ENCODE measurements around the gene DYNC2I2.
"Not testable (repeated sequence)": the region's sequence is repeated elsewhere in the genome, so short reads cannot be mapped to it uniquely, and the experiment has no call there.

Gene DYNC2I2

GRCh38 chr9:128607642-128608350 lies 48.9 kb downstream of the DYNC2I2 start:
- Histone ChIP-seq H3K9me3 (no peaks in the 10 kb centered on the region), H3K27me3 (ENCODE audit: low read depth) (no peaks in the 10 kb centered on the region), H3K36me3 (replicated peaks) (peaks cover 93% of the 10 kb centered on the region), H3K4me1 (no peaks in the 10 kb centered on the region), H3K4me3 (no peak overlapping the region)
- in situ Hi-C loops (cut with MboI; ENCODE audit: low sequenced_read_pairs), result no loop called here
- DNase-seq (ENCODE audit: low spot score in 2 of 2), result no peak

DNA sequence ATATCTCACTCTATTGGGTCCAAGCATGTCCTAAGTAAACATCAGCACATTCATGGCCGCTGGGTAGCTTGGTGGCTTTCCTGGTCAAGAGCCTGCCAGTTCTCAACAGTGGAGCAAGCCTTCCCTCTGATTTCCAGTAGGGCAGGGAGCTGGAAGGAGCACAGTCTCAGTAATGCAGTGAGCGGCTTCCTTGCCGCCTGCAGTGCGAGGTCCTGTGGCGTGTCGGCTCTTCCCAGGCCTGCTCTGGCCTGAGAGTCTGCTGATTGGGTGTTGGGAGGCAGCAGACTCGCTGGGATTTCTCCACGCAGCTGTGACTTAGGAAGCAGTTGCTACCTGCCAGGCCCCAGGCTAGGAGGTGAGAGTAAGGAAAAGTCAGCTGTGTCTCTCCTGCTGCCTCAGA lies 53.0 kb downstream of the DYNC2I2 start:
- Histone ChIP-seq H3K27me3 (ENCODE audit: low read depth) (no peaks in the 10 kb centered on the region), H3K4me3 (no peak overlapping the region), H3K9me3 (no peaks in the 10 kb centered on the region), H3K36me3 (replicated peaks) (peaks cover 77% of the 10 kb centered on the region), H3K4me1 (no peaks in the 10 kb centered on the region)
- no peak for DNase-seq (ENCODE audit: low spot score in 2 of 2)
- in situ Hi-C loops (cut with MboI; ENCODE audit: low sequenced_read_pairs), result no loop called here

GRCh38 chr9:128600099-128600498 lies 56.5 kb downstream of the DYNC2I2 start:
- Histone ChIP-seq H3K4me3 (no peak overlapping the region), H3K36me3 (replicated peaks) (peaks cover 75% of the 10 kb centered on the region), H3K9me3 (no peaks in the 10 kb centered on the region), H3K4me1 (no peaks in the 10 kb centered on the region), H3K27me3 (ENCODE audit: low read depth) (no peaks in the 10 kb centered on the region)
- no peak for DNase-seq (ENCODE audit: low spot score in 2 of 2)
- in situ Hi-C loops (cut with MboI; ENCODE audit: low sequenced_read_pairs), result no loop called here

- no peaks in the 10 kb centered on the region for H3K9me3 ChIP-seq
- H3K4me1 ChIP-seq, result no peaks in the 10 kb centered on the region
- H3K4me3 ChIP-seq, result no peak overlapping the region
- DNase-seq (ENCODE audit: low spot score in 2 of 2), result no peak
- in situ Hi-C loops (cut with MboI; ENCODE audit: low sequenced_read_pairs), result no loop called here
- no peaks in the 10 kb centered on the region for H3K27me3 ChIP-seq (ENCODE audit: low read depth)
- peaks cover 81% of the 10 kb centered on the region for H3K36me3 ChIP-seq (replicated peaks)
These were observed 61.2 kb downstream of the DYNC2I2 start for GRCh38 chr9:128595471-128595870.

DNA sequence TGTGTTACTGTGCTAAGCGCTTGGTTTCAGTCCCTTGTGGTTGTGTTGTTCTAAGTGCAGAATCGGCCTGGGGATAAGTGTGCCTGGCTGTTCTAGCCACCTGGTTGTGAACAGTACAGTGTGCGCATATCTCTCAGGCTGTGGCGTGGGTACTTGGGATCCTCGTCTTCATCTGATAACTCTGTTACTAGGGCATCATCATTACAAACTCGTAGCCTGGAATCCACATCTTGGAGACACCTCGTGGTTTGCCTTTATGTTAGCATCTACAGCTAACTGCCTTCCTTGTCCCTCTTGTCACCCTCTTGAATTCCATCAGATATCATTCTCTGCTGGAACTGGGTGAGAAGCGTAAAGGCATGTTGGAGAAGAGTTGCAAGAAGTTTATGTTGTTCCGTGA lies 62.8 kb downstream of the DYNC2I2 start:
- in situ Hi-C loops (cut with MboI; ENCODE audit: low sequenced_read_pairs), result no loop called here
- H3K9me3 ChIP-seq, result no peaks in the 10 kb centered on the region
- H3K27me3 ChIP-seq (ENCODE audit: low read depth), result no peaks in the 10 kb centered on the region
- no peaks in the 10 kb centered on the region for H3K4me1 ChIP-seq
- DNase-seq (ENCODE audit: low spot score in 2 of 2), result no peak
- peaks cover 79% of the 10 kb centered on the region for H3K36me3 ChIP-seq (replicated peaks)
- H3K4me3 ChIP-seq, result no peak overlapping the region

DNA sequence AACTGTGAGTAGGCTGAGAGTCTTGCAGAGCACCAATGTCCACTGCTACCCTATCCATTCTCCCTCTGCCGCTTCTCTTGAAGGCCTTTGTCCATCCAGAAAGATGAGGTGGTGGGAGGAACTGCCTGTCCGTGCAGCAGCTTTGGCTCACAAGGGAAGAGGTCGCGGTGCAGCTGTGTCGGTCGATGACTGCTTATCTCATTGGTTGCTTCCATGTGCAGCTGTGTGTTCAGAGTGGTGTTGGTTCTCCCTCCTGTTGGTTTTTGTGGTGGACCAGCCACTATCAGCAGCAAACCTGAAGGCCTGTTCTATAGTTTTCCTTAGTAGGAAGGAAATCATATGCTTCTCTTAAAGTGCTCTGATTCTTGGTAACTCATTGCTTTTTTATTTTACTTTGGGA lies 63.6 kb downstream of the DYNC2I2 start:
- Histone ChIP-seq H3K36me3 (replicated peaks) (peaks cover 77% of the 10 kb centered on the region), H3K4me3 (no peak overlapping the region), H3K27me3 (ENCODE audit: low read depth) (no peaks in the 10 kb centered on the region), H3K9me3 (no peaks in the 10 kb centered on the region), H3K4me1 (no peaks in the 10 kb centered on the region)
- in situ Hi-C loops (cut with MboI; ENCODE audit: low sequenced_read_pairs), result no loop called here
- DNase-seq (ENCODE audit: low spot score in 2 of 2), result no peak

GRCh38 chr9:128588581-128589233 lies 67.9 kb downstream of the DYNC2I2 start:
- no peaks in the 10 kb centered on the region for H3K9me3 ChIP-seq
- peaks cover 81% of the 10 kb centered on the region for H3K36me3 ChIP-seq (replicated peaks)
- no peak overlapping the region for H3K4me3 ChIP-seq
- in situ Hi-C loops (cut with MboI; ENCODE audit: low sequenced_read_pairs), result loop anchor here (10.0 kb wide), 1 partner anchor 396 kb away; no protein-coding TSS in a partner anchor
- H3K4me1 ChIP-seq, result no peaks in the 10 kb centered on the region
- no peaks in the 10 kb centered on the region for H3K27me3 ChIP-seq (ENCODE audit: low read depth)
- DNase-seq (ENCODE audit: low spot score in 2 of 2), result no peak

- DNase-seq (ENCODE audit: low spot score in 2 of 2), result no peak
- H3K9me3 ChIP-seq, result no peaks in the 10 kb centered on the region
- in situ Hi-C loops (cut with MboI; ENCODE audit: low sequenced_read_pairs), result loop anchor here (10.0 kb wide), 1 partner anchor 397 kb away; no protein-coding TSS in a partner anchor
- peaks cover 81% of the 10 kb centered on the region for H3K36me3 ChIP-seq (replicated peaks)
- H3K27me3 ChIP-seq (ENCODE audit: low read depth), result no peaks in the 10 kb centered on the region
- H3K4me3 ChIP-seq, result no peak overlapping the region
- no peaks in the 10 kb centered on the region for H3K4me1 ChIP-seq
These were observed 69.2 kb downstream of the DYNC2I2 start for GRCh38 chr9:128587453-128587852.

DNA sequence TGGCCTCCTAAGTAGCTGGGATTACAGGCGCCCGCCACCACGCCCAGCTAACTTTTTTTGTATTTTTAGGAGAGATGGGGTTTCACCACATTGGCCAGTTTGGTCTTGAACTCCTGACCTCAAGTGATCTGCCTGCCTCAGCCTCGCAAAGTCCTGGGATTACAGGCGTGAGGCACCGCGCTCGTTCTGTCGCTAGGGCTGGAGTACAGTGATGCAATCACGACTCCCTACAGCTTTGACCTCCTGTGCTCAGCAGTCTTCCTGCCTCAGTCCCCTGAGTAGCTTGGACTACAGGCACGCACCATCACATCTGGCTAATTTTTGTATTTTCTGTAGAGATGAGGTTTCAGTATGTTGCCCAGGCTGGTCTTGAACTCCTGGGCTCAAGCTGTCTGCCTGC lies 69.7 kb downstream of the DYNC2I2 start:
- H3K36me3 ChIP-seq (replicated peaks), result peaks cover 81% of the 10 kb centered on the region
- H3K4me3 ChIP-seq; H3K9me3 ChIP-seq; H3K4me1 ChIP-seq; H3K27me3 ChIP-seq (ENCODE audit: low read depth); DNase-seq (ENCODE audit: low spot score in 2 of 2): not testable (repeated sequence)
- in situ Hi-C loops (cut with MboI; ENCODE audit: low sequenced_read_pairs), result loop anchor here (10.0 kb wide), 1 partner anchor 398 kb away; no protein-coding TSS in a partner anchor

GRCh38 chr9:128585155-128585554 lies 71.5 kb downstream of the DYNC2I2 start:
- not testable (repeated sequence) for DNase-seq (ENCODE audit: low spot score in 2 of 2); H3K27me3 ChIP-seq (ENCODE audit: low read depth); H3K4me3 ChIP-seq; H3K4me1 ChIP-seq; H3K9me3 ChIP-seq
- H3K36me3 ChIP-seq (replicated peaks), result peaks cover 83% of the 10 kb centered on the region
- in situ Hi-C loops (cut with MboI; ENCODE audit: low sequenced_read_pairs), result loop anchor here (10.0 kb wide), 1 partner anchor 400 kb away; no protein-coding TSS in a partner anchor
